Measurements from ENCODE around the gene TTLL11.

GRCh38 chr9:121798941-121799340 lies 294.2 kb downstream of the TTLL11 start:
- TF ChIP-seq, protein P1, sequence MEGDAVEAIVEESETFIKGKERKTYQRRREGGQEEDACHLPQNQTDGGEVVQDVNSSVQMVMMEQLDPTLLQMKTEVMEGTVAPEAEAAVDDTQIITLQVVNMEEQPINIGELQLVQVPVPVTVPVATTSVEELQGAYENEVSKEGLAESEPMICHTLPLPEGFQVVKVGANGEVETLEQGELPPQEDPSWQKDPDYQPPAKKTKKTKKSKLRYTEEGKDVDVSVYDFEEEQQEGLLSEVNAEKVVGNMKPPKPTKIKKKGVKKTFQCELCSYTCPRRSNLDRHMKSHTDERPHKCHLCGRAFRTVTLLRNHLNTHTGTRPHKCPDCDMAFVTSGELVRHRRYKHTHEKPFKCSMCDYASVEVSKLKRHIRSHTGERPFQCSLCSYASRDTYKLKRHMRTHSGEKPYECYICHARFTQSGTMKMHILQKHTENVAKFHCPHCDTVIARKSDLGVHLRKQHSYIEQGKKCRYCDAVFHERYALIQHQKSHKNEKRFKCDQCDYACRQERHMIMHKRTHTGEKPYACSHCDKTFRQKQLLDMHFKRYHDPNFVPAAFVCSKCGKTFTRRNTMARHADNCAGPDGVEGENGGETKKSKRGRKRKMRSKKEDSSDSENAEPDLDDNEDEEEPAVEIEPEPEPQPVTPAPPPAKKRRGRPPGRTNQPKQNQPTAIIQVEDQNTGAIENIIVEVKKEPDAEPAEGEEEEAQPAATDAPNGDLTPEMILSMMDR (conservative IDR thresholded peaks at IDR 0.05; ENCODE audit: low read depth, low read length), result no peak
- TF ChIP-seq EZH2 (IDR thresholded peaks at IDR 0.05; ENCODE audit: low read length, unreplicated experiment) (no peak), EZH2phosphoT487 (IDR thresholded peaks at IDR 0.05; ENCODE audit: borderline replicate concordance, low read length) (no peak)
